Measurements from ENCODE around the gene MCMBP.
"Not testable (repeated sequence)": the region's sequence is repeated elsewhere in the genome, so short reads cannot be mapped to it uniquely, and the experiment has no call there.

MCMBP gene, protein sequence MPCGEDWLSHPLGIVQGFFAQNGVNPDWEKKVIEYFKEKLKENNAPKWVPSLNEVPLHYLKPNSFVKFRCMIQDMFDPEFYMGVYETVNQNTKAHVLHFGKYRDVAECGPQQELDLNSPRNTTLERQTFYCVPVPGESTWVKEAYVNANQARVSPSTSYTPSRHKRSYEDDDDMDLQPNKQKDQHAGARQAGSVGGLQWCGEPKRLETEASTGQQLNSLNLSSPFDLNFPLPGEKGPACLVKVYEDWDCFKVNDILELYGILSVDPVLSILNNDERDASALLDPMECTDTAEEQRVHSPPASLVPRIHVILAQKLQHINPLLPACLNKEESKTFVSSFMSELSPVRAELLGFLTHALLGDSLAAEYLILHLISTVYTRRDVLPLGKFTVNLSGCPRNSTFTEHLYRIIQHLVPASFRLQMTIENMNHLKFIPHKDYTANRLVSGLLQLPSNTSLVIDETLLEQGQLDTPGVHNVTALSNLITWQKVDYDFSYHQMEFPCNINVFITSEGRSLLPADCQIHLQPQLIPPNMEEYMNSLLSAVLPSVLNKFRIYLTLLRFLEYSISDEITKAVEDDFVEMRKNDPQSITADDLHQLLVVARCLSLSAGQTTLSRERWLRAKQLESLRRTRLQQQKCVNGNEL

DNA sequence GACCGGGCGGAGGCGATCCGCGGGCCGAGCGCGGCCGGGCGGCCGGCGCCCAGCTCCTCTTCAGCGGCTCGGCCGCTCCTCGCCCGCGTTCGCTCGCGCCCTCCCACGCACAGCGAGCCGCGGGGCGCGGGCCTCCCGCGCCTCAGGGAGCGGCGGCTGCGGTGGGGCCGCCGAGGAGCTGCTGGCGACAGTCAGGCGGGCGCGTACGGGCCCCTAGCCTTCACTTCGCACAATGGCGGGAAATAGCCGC, at the start of gene MCMBP:
Gene MCMBP (minus strand): TSS at position 234 of the 250 bp plus-strand sequence. CDS start 259 bp downstream, outside the sequence.
- no peak for DNase-seq

DNA sequence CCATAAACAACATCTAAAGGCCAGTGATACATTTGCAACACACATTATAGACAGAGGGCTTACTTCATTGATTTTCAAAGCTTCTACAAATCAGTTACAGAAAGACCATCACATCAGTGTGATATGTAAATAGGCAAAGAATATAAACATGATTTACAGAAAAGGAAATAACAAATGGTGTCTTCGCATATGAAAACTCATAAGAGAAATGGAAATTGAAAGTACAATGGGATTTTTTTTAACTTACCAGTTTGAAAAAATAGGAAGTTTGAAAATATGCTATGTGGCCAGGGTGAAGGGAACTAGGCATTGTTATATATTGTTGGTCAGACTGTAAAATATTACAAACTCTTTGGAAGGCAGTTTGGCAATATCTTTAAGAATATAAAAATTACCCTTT, 47.2 kb upstream of the MCMBP start:
- no peak for DNase-seq

DNA sequence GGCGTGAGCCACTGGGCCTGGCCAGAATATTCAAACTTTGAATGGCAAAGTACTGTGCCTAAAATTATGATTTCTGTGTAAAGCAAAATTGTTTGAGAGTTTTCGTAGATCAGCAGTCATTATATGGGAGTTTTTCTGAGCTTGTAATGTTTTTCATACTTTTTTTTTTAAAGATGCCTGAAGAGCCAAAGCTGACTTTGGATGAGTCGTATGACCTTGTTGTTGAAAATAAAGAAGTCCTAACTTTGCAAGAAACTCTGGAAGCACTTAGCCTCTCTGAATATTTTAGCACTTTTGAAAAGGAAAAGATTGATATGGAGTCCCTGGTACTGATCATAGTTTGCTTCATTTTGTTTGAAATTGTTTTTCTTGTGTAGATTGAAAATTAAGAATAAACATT, 46.6 kb upstream of the MCMBP start:
- no peak for DNase-seq

DNA sequence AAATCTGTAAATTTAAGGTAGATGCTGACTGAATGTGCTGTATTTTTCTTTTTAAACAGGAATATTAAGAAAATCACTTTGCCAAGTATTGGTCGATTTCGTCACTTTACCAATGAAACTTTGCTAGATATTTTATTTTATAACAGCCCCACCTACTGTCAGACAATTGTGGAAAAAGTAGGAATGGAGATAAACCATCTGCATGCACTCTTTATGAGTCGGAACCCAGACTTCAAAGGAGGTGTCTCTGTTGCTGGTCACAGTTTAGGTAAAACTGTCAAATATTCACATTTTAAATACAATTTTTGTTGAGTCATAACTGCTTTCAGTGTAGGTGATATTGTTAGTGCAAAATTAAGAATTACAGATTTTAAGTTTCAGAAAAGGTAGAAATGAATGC, 45.1 kb upstream of the MCMBP start:
- no peak for DNase-seq

DNA sequence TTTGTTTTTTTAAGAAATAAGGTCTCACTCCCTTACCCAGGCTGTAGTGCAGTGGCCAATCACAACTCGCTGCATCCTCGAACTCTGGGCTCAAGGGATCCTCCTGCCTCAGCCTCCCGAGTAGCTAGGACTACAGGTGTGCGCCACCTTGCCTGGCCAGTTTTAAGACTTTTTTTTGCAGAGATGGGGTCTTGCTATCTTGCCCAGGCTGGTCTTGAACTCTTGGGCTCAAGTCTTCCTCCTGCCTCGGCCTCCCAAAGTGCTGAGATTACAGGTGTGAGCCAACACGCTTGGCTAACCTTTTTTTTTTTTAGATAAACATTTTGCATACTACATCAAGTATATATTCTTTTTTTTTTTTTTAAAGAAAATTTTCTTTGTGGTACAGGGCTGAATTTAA, 38.0 kb upstream of the MCMBP start:
- DNase-seq: no peak

DNA sequence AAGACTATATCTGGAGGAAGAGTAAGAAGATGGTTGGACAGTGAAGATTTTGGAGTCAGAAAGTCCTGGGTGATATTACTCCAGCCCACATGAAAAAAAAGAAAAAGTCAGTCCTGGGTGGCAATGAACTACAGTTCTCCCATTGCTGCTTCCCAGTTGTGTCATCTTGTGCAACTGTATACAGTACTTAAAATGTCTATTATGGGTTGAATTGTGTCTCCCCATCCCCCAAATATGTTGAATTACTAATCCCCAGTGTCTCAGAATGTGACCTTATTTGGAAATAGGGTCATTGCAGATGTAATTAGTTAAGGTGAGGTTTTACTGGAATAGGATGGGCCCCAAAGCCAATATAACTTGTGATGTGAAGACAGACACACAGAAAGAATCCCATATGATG, 35.5 kb upstream of the MCMBP start:
- DNase-seq: no peak

DNA sequence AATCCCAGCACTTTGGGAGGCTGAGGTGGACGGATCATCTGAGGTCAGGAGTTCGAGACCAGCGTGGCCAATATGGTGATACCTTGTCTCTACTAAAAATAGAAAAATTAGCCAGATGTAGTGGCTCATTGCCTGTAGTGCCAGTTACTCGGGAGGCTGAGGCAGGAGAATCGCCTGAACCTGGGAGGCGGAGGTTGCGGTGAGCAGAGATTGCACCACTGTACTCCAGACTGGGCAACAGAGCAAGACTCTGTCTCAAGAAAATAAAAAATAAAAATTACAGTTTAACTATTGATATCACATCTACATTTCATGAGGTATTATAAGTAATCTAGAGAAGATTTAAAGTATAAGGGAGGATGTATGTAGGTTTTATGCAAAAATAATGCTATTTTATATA, 35.1 kb upstream of the MCMBP start:
- DNase-seq: not testable (repeated sequence)

DNA sequence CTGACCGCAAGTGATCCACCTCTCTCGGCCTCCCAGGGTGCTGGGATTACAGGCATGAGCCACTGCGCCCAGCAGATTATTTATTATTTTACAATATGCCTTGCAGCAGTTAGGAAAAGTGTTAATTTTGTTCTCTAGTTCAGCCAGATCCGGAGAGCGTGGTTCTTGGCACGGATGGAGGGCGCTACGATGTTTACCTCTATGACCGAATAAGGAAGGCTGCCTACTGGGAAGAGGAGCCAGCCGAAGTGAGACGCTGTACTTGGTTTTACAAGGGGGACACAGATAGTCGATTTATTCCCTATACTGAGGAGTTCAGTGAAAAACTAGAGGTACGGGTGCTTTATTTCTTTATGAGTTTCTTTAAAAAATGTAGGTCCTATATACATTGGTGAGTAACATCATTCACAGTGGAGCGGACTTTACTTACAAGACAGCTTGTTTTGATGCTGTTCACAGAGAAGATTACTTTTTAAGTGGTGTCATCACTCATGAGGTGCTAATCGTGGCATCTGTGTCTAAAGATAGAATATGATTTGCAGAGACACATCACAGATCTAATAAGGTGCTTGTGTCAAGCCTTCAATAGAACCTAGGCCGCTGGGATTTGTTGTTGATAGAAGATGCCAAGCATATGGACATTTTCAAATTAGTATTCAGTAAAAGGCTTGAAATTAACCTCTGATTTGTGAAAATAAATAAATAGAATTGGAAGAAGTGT, 31.5 kb upstream of the MCMBP start:
- DNase-seq: no peak

DNA sequence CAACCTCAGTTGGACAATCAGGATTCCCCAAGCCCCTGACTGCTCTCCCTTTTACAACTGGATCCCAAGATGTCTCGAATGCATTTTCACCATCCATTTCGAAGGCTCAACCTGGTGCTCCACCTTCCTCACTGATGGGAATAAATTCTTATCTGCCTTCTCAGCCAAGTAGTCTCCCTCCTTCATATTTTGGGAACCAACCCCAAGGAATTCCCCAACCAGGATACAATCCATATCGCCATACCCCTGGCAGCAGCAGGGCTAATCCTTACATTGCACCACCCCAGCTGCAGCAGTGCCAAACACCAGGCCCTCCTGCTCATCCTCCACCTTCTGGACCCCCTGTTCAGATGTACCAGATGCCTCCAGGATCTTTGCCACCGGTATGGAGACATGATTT, 25.9 kb upstream of the MCMBP start:
- no peak for DNase-seq

DNA sequence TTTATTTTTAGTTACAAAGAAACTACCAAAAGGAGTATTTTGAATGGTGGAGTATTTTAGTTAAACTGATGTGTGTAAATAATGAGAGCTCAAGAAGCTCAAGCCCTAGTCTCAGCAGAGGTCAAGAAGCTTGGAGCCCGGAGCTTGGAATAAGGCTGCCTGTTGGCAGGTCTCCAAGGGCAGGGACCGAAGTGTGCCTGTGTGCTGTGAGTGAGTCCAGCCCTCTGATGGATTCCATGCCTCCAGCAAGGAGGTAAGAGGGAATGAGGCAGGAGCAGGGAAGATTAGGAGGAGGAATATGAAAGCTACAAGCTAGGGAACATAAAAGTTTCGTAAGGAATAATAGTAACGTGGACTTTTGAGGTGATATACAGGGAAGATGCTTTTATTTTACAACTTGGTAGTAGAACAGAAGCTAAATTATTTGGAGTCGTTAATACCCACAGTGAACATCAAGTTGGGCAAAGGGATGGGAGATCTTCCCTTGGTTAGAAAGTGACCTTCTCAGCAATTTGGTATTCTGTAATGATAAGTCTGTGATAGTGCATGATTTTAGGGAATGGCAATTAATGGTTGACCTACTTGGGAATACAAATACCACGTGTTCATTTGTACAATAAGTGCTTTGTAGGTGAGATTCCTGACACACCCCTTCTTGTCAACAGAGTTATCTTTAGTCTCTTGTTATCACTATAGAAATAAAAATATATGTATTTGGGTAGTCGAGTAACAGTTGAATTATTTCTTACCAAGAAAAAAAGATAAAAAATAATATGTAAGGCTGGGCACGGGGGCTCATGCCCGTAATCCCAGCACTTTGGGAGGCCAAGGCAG, 24.5 kb upstream of the MCMBP start:
- DNase-seq: peak; percentile 31

DNA sequence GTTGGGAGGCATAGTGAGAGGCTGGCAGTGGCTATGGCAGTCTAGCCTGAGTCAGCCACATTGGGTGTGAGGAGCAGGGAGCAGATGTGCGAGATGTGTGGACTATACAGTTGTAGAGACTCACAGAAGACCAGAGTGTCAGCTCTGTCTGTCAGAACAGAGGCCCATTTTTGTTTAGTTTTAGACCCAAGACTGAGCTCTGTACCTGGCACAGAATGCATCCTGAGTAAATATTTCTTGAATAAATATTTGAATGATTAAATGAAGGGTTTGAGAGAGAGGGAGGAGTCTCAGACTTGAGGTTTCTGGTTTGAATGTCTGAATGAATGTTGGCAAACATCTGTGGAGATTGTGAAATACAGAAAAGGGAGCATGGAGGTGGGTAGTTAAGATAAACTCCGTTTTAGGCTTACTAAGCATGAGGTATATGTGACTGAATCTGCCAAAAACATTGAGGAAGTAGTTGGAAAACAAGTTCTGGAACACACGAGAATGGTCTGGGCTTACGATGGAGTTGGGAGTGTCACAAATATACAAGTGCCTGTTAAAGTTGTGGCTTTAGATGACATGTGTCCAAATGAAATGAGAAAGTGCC, 23.5 kb upstream of the MCMBP start:
- DNase-seq: no peak

DNA sequence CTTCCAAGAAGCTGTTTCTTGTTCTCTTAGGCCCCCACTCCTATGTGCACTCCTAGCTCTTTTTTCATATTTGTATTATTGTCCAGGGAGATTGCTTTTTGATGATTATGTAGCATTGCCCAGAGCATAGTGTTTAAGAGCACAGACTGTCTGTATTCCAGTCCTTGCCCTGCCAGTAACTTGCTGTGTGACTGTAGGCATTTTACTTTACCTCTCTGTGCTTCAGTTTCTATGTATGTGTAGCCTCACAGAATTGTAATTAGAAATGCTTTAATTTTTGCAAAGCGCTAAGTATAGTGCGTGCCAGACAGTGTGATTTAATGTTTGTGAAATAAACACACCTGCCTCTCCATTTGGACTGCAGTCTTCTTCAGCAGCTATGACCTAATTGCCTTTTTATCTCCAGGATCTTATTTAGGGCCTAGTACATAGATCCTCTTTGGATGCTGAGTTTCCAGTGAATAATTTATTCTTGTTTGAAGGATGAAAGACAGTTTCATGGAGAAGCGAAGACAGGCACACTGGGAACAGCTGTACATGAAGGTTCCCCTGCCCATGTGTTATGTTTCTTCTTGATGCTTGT, 21.3 kb upstream of the MCMBP start:
- DNase-seq: no peak

DNA sequence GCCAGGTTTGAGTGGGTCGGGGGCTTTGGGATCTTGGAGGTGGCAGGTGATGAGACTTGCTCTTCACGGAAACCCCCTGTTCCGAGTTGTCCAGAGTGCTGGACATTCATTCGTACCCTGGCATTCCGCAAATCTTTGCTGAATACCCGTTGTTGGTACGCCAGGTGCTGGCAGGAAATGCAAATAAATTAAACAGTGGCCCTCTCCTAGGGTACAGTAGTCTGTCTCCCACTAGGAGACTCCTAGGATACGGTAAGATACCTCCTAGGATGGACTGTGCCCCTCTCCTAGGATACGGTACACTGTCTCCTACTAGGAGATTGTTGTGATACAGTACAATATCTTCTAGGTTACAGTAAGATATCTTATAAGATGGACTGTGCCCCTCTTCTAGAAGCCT, 20.4 kb upstream of the MCMBP start:
- no peak for DNase-seq

DNA sequence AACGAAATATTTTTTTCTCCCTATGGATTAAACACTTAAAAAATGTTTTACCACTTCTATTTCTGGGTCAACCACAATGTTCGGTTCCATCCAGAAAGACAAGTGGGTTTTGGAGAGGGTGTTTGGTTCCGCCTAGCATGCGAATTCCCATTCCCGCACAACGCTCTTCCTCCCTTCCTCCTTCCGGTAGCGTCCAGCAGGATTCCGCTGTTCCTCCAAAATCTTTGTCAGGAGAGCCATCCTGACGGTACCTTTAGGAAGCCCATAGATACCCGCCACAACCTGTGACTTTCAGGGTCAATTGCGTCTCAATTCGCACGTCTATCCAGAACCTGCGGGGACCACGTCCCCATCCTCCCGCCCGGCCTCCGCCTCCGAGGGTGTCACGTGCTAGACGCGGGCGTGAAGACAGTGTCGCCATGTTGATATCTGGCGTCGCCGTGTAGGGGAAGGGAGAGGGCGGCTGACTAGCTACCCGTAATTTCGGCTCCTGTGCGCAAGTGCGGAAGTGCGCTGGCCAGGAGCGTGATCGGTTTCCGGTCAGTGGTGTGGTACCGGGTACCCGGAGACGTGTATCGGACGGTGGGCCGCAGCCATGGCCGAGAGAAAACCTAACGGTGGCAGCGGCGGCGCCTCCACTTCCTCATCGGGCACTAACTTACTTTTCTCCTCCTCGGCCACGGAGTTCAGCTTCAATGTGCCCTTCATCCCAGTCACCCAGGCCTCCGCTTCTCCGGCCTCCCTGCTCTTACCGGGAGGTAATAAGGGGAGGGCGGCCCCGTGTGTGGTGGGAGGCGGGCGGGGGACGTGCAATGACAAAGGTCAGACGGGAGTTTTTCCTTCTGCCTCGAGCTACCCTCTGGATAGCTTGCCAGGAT, 19.8 kb upstream of the MCMBP start, which contains the start of gene SEC23IP:
Gene SEC23IP (plus strand): TSS at position 543 of the 878 bp plus-strand sequence. CDS start 53 bp downstream, at position 596.
- peak; percentile 96 for DNase-seq

DNA sequence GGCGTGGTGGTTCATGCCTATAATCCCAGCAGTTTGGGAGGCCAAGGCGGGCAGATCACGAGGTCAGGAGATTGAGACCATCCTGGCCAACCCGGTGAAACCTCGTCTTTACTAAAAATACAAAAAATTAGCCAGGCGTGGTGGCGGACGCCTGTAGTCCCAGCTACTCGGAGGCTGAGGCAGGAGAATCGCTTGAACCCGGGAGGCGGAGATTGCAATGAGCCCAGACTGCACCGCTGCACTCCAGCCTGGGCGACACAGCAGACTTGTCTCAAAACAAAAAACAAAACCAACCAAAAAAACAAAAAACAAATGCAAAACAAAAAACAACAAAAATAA, 19.2 kb upstream of the MCMBP start:
- DNase-seq: not testable (repeated sequence)

DNA sequence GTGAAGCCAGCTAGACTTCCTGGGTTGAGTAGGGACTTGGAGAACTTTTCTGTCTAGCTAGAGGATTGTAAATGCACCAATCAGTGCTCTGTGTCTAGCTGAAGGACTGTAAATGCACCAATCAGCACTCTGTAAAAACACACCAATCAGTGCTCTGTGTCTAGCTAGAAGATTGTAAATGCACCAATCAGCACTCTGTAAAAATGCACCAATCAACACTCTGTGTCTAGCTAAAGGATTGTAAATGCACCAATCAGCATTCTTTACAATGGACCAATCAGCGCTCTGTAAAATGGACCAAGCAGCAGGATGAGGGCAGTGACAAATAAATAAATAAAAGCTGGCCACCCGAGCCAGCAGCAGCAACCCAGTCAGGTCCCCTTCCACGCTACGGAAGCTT, 17.7 kb upstream of the MCMBP start:
- DNase-seq: not testable (repeated sequence)

DNA sequence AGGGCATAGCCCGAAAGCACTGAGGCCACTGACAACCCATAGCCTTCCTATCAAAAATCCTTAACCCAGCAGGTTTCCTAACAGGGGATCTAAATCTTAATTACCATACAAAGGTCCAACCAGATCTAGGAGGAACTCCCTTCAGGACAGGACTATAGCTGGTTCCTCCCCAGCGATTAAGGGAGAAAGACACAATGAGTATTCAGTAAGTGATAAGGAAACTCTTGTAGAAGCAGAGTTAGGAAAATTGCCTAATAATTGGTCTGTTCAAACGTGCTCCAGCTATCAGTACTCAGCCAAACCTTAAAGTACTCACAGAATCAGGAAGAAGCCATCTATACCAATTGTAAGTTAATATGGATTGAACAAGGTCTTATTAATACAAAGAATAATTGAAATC, 16.6 kb upstream of the MCMBP start:
- DNase-seq: not testable (repeated sequence)

DNA sequence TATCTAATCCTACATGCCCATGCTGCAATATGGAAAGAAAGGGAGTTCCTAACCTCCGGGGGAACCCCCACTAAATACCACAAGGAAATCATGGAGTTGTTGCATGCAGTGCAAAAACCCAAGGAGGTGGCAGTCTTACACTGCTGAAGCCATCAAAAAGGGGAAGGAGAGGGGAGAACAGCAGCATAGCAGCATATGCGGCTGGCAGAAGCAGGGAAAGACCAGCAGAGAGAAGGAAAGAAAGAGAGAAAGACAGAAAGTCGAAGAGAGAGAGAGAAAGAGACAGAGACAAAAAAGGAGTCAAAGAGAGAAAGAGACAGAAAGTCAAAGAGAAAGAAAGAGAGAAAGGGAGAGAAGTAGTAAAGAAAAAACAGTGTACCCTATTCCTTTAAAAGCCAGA, 16.1 kb upstream of the MCMBP start:
- not testable (repeated sequence) for DNase-seq

DNA sequence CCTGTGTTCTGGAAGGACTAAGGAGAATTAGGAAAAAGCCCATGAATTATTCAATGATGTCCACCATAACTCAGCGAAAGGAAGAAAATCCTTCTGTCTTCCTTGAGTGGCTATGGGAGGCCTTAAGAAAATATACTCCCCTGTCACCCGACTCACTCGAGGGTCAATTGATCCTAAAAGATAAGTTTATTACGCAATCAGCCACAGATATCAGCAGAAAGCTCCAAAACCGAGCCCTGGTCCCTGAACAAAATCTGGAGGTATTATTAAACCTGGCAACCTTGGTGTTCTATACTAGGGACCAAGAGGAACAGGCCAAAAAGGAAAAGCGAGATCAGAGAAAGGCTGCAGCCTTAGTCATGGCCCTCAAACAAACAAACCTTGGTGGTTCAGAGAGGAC, 13.4 kb upstream of the MCMBP start:
- not testable (repeated sequence) for DNase-seq

DNA sequence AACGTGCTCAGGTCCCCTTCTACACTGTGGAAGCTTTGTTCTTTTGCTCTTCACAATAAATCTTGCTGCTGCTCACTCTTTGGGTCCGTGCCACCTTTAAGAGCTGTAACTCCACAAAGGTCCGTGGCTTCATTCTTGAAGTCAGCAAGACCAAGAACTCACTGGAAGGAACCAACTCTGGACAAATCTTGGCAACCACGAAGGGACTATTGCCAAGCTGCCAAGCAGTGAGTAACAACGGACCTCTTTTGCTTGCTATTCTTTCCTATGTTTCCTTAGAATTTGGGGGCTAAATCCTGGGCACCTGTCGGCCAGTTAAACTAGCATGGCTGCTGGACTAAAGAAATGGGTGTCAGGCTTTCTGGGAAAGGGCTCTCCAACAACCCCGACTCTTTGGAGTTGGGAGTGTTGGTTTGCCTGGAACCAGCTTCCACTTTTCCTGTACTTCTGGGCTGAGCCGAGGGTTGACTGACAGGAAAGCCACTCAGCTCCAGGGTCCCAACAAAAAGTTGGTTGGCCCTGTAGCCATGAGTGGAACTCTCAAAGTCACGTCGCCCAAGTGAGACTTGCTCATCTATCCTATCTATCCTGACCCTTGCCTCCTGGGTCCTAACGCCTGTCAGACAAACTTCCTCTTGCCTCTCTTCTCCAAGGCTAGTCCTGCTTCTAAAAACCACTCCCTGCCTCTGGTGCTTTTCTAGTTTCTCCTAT, 11.4 kb upstream of the MCMBP start:
- not testable (repeated sequence) for DNase-seq

DNA sequence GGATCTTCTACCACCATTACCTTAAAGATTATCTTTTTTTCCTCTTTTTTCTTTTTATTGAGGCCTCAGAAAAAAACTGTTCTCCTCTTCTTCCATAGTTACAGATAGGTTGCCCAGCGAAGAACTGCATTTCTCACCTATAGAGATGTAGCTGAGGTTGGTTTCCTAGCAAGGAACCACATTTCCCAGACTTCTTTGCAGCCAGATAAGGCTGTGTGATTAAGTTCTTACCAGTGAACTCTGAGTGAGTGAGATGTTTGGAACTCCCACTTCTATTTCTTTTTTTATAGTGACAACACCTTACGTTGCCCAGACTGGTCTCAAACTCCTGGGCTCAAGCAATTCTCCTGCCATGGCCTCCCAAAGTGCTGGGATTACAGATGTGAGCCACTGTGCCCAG, 5.9 kb upstream of the MCMBP start:
- DNase-seq: no peak
